WTC11 (cell line): ENCODE measurements around the gene WWP2.

Experiments used
- ATF1 ChIP-seq: sonication (generic); formaldehyde crosslinking; IDR thresholded peaks from 2 replicates; pipeline ENCODE4 v1.8.1; 2023; ENCODE audit warnings: mild to moderate bottlenecking, moderate library complexity, missing genetic modification reagents
- CTCF ChIP-seq: fragments of 200-600 bp; IDR thresholded peaks from 2 replicates; pipeline ENCODE4 v1.8.0; 2022; ENCODE audit warnings: antibody characterized with exemption
- E2F1 ChIP-seq: sonication (generic); formaldehyde crosslinking; IDR thresholded peaks from 2 replicates; pipeline ENCODE4 v1.8.0; 2022; ENCODE audit warnings: mild to moderate bottlenecking, missing genetic modification reagents
- FOXJ3 ChIP-seq: sonication (generic); formaldehyde crosslinking; IDR thresholded peaks from 2 replicates; pipeline ENCODE4 v1.9.0; 2021; ENCODE audit warnings: missing genetic modification reagents, mild to moderate bottlenecking, borderline replicate concordance
- FOXK1 ChIP-seq: sonication (generic); formaldehyde crosslinking; IDR thresholded peaks from 2 replicates; pipeline ENCODE4 v1.8.0; 2022; ENCODE audit warnings: mild to moderate bottlenecking, moderate library complexity, missing genetic modification reagents
- TCF7 ChIP-seq: sonication (generic); formaldehyde crosslinking; IDR thresholded peaks from 2 replicates; pipeline ENCODE4 v1.8.0; 2022; ENCODE audit warnings: mild to moderate bottlenecking, low read depth, missing genetic modification reagents, moderate library complexity
- USF1 ChIP-seq: sonication (generic); formaldehyde crosslinking; IDR thresholded peaks from 2 replicates; pipeline ENCODE4 v1.8.0; 2022; ENCODE audit warnings: mild to moderate bottlenecking, missing genetic modification reagents
- USF2 ChIP-seq: sonication (generic); formaldehyde crosslinking; IDR thresholded peaks from 2 replicates; pipeline ENCODE4 v1.8.1; 2023; ENCODE audit warnings: mild to moderate bottlenecking, missing genetic modification reagents, moderate library complexity
- ZNF263 ChIP-seq: sonication (generic); formaldehyde crosslinking; IDR thresholded peaks from 2 replicates; pipeline ENCODE4 v1.8.1; 2022; ENCODE audit warnings: low read depth, mild to moderate bottlenecking, moderate library complexity, missing genetic modification reagents
- ZNF512 ChIP-seq: sonication (generic); formaldehyde crosslinking; IDR thresholded peaks from 2 replicates; pipeline ENCODE4 v1.8.1; 2022; ENCODE audit warnings: missing genetic modification reagents, borderline replicate concordance

GRCh38 chr16:69903865-69904415 is 141.8 kb downstream of the WWP2 start:
- TF ChIP-seq ZNF512 (CRISPR knock-in tag) (no peak), CTCF (no peak), TCF7 (CRISPR knock-in tag) (no peak), USF2 (CRISPR knock-in tag) (no peak), USF1 (CRISPR knock-in tag) (no peak), FOXK1 (no peak), E2F1 (CRISPR knock-in tag) (no peak), FOXJ3 (CRISPR knock-in tag) (no peak), ATF1 (no peak), ZNF263 (no peak)
